HL-60 (cell line): ENCODE measurements around the gene BSND.

Source experiments
- REST ChIP-seq: IDR thresholded peaks from 2 replicates; pipeline ENCODE4 v1.6.1; 2012; ENCODE audit warnings: low read depth; ENCODE audit not compliant: insufficient replicate concordance
- TF ChIP-seq, protein P1 (sequence below): IDR thresholded peaks from one replicate; pipeline ENCODE4 v1.5.1; 2011; ENCODE audit warnings: low read length, control low read depth, inconsistent platforms; ENCODE audit not compliant: insufficient read depth

DNA sequence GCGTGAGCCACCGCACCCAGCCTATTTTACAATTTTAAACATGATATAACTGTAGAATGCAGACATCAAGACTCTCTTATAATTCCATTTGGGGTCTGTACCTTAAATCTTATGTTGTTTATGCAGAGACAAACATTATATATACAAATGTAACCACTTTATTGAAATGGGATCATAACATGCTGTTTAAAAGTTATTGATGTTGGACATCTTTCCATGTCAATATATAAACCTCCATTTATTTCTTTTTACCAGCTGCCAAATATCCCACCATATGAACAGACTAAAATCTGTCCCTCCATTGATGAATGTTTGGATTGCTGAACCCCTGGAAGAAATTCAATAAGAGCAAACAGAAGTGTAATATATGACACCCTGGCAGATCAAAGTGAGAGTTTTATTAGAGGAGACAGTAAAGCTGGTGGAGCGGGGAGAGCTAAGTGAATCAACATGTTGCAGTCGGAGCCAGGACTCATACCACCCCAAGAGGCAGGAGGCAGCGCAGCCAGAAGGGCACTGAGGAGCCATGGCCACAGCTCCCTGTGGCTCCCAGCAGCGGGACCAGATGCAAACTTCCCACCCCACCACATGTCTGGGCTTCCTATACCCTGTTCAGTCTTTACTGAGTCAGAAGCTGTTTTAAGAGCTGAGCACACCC, 35.9 kb downstream of the BSND start:
- TF ChIP-seq, protein P1, sequence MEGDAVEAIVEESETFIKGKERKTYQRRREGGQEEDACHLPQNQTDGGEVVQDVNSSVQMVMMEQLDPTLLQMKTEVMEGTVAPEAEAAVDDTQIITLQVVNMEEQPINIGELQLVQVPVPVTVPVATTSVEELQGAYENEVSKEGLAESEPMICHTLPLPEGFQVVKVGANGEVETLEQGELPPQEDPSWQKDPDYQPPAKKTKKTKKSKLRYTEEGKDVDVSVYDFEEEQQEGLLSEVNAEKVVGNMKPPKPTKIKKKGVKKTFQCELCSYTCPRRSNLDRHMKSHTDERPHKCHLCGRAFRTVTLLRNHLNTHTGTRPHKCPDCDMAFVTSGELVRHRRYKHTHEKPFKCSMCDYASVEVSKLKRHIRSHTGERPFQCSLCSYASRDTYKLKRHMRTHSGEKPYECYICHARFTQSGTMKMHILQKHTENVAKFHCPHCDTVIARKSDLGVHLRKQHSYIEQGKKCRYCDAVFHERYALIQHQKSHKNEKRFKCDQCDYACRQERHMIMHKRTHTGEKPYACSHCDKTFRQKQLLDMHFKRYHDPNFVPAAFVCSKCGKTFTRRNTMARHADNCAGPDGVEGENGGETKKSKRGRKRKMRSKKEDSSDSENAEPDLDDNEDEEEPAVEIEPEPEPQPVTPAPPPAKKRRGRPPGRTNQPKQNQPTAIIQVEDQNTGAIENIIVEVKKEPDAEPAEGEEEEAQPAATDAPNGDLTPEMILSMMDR: no peak
- no peak for TF ChIP-seq REST
